ENCODE measurements around the gene AP2A2. TPM values are rescaled to one million over a fixed set of nuclear protein-coding genes. Genes with fewer than 3 reads are reported as not detected.

AP2A2 gene
- total and polyA plus RNA-seq, 2 donors (not counting 1 experiment from before 2014, with no cell fraction given): 53.1 to 57.0 TPM

DNA sequence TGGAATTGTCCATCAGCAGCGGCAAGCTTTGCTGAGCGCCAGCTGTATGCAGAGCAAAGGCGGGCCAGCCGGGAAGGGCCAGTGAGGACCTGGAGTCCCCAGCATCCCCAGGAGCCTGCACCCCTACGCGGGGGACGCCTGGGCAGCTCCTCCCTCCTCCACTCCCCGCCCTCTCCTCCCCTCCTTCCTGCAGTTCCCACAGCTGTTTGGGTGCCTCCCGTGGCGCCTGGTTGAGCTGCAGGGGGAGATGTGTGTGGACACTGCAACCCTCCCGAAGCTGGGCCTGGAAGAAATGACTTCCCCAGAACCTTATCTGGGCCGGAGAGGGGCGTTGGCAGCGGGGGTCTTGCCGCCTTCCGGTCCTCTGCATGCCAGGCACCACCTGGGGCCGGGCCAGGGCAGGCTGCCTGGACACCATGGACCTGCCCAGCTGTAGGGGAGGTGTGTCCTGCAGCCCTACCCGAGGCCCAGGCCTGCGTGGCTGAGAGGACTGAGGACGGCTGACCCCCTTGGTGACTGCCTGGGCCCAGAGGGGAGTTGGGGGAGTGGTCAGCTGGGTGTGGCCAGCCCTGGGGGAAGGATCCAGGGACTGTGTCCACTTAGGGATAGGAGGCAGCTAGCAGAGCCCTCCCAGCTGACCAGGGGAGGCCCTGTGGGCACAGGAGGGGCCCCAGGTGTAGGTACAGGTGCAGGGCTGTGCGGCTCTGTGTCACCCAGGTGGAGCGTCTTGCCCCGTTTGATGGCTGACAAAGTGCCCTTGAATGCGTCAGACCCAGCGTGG, 127.6 kb downstream of the AP2A2 start:
- ATAC-seq (ENCODE audit: low read depth): no peak
- Histone ChIP-seq H3K36me3 (replicated peaks in 1 of 2; ENCODE audit: control extremely low read depth in 1 of 2, control insufficient read depth in 1 of 2, extremely low read depth in 1 of 2, insufficient read depth in 2 of 2, low read length in 1 of 2) (no peaks in the 10 kb centered on the region), H3K27me3 (replicated peaks in 1 of 4; ENCODE audit: control extremely low read depth in 1 of 4, control insufficient read depth in 3 of 4, insufficient read depth in 4 of 4, low read length in 3 of 4) (peaks cover 0 to 27% (median 3%) of the 10 kb centered on the region in 4 experiments), H3K79me2 (ENCODE audit: control insufficient read depth, insufficient read depth, low read length) (no peaks in the 10 kb centered on the region), H3K4me3 (ENCODE audit: control extremely low read depth in 1 of 5, extremely low read depth in 1 of 5, insufficient read depth in 1 of 5, low read depth in 2 of 5, low read length in 4 of 5) (no peak overlapping the region), H3K9ac (ENCODE audit: low read length) (no peak overlapping the region), H2AFZ (ENCODE audit: insufficient read depth, low read depth, low read length, poor library complexity, severe bottlenecking) (no peak overlapping the region), H3K27ac (ENCODE audit: low read length in 2 of 2) (no peak overlapping the region), H4K20me1 (ENCODE audit: control insufficient read depth, insufficient read depth, low read length, poor library complexity, severe bottlenecking) (no peaks in the 10 kb centered on the region), H3K4me1 (ENCODE audit: control insufficient read depth in 2 of 2, insufficient read depth in 2 of 2, low read length in 2 of 2) (peaks cover 4 to 6% of the 10 kb centered on the region in 2 donors), H3K4me2 (replicated peaks; ENCODE audit: low read depth, low read length, poor library complexity, severe bottlenecking) (no peak overlapping the region), H3K9me3 (ENCODE audit: control extremely low read depth in 1 of 3, control insufficient read depth in 2 of 3, insufficient read depth in 1 of 3, low read length in 2 of 3) (no peaks in the 10 kb centered on the region)
- Mint-ChIP-seq H3K27me3 (peaks cover 18% of the 10 kb centered on the region), H3K4me3 (no peak overlapping the region), H3K4me1 (peaks cover 3% of the 10 kb centered on the region), H3K9me3 (ENCODE audit: insufficient read depth) (no peaks in the 10 kb centered on the region), H3K27ac (no peak overlapping the region)
- no peak for DNase-seq
- 89% methylated on average over 19 of the region's 25 CpGs for WGBS (ENCODE audit: insufficient coverage)
- no peak for TF ChIP-seq EZH2 (IDR thresholded peaks at IDR 0.05; ENCODE audit: borderline replicate concordance, insufficient read depth, low read depth, low read length, poor library complexity, severe bottlenecking)
- TF ChIP-seq, protein P1, sequence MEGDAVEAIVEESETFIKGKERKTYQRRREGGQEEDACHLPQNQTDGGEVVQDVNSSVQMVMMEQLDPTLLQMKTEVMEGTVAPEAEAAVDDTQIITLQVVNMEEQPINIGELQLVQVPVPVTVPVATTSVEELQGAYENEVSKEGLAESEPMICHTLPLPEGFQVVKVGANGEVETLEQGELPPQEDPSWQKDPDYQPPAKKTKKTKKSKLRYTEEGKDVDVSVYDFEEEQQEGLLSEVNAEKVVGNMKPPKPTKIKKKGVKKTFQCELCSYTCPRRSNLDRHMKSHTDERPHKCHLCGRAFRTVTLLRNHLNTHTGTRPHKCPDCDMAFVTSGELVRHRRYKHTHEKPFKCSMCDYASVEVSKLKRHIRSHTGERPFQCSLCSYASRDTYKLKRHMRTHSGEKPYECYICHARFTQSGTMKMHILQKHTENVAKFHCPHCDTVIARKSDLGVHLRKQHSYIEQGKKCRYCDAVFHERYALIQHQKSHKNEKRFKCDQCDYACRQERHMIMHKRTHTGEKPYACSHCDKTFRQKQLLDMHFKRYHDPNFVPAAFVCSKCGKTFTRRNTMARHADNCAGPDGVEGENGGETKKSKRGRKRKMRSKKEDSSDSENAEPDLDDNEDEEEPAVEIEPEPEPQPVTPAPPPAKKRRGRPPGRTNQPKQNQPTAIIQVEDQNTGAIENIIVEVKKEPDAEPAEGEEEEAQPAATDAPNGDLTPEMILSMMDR (IDR thresholded peaks at IDR 0.05): no peak
- ChIA-PET POLR2A (no interaction called here), CTCF (interaction anchor here (1.6 kb wide), 1 partner anchor 206 kb away, joined by 3 read pairs; no protein-coding TSS in a partner anchor)
- intact Hi-C loops (cut with micrococcal nuclease): no loop called here

Data from B cell (primary cell).